ENCODE data around the gene IGFBP2.
A peak's percentile ranks its signal among the peaks of the same experiment; 100 is the strongest.

The IGFBP2 gene

GRCh38 chr2:216632952-216633615, at the start of gene IGFBP2:
Gene IGFBP2, plus strand, starts transcription at chr2:216633420. Its CDS starts 104 bp downstream, at chr2:216633524.
- Histone ChIP-seq H3K9ac (ENCODE audit: low read length) (no peak within 1 kb of the TSS), H3K27ac (ENCODE audit: low read depth, low read length) (no peak within 1 kb of the TSS), H3K36me3 (ENCODE audit: insufficient read depth, low read length) (no peaks in the 10 kb centered on the region), H3K4me3 (ENCODE audit: low read depth in 1 of 2, low read length in 2 of 2) (peak within 1 kb of the TSS; percentile 53 to 68), H3K9me3 (ENCODE audit: low read length) (no peaks in the 10 kb centered on the region), H3K27me3 (ENCODE audit: control insufficient read depth in 1 of 2, insufficient read depth in 2 of 2, low read length in 2 of 2) (peaks cover 16 to 33% of the 10 kb centered on the region in 2 donors), H3K4me1 (ENCODE audit: insufficient read depth, low read length) (peaks cover 9% of the 10 kb centered on the region)

DNA sequence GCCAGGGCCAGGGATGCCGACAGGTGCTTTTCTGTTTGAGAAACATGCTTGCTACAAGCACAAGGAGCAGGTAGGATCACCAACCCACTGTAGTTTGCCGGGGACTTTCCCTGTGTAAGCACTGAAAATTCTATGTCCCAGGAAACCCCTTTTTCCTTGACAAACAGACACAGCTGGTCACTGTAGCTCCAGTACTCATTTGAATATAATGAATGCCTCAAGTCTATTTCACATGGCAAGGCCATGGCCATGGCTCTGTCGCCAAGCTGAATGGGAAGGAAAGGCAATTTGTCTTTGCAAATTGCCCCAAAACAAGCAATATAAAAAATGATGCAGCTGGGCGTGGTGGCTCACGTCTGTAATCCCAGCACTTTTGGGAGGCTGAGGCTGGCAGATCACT, 49.6 kb upstream of the IGFBP2 start:
- H3K27ac ChIP-seq (ENCODE audit: low read depth, low read length) = no peak overlapping the region
- H3K9me3 ChIP-seq (ENCODE audit: low read length) = no peaks in the 10 kb centered on the region
- no peak overlapping the region for H3K4me3 ChIP-seq (ENCODE audit: low read depth in 1 of 2, low read length in 2 of 2)
- H3K27me3 ChIP-seq (ENCODE audit: control insufficient read depth in 1 of 2, insufficient read depth in 2 of 2, low read length in 2 of 2) = no peaks in the 10 kb centered on the region
- H3K36me3 ChIP-seq (ENCODE audit: insufficient read depth, low read length) = no peaks in the 10 kb centered on the region
- H3K4me1 ChIP-seq (ENCODE audit: insufficient read depth, low read length) = no peaks in the 10 kb centered on the region
- no peak overlapping the region for H3K9ac ChIP-seq (ENCODE audit: low read length)

DNA sequence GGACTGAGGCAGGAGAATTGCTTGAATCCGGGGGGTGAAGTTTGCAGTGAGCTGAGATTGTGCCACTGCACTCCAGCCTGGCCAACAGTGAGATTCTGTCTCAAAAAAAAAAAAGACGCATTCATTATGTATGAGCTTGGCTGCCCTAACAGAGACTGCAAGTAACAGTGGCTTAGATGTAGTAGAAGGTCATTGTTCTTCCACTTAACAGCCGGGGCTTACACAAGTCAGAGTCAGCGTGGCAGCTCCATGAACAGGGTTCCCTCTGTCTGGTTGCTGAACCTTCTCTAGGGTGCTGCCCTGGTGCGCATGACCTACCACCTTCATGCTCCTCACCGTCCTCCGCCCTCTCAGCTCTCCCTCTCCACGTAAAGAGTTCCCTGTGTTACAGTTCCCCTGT, 49.1 kb upstream of the IGFBP2 start:
- H3K4me3 ChIP-seq (ENCODE audit: low read depth in 1 of 2, low read length in 2 of 2) = no peak overlapping the region
- no peak overlapping the region for H3K27ac ChIP-seq (ENCODE audit: low read depth, low read length)

GRCh38 chr2:216585441-216585840, 47.8 kb upstream of the IGFBP2 start:
- H3K9me3 ChIP-seq (ENCODE audit: low read length) = no peaks in the 10 kb centered on the region
- H3K27me3 ChIP-seq (ENCODE audit: control insufficient read depth in 1 of 2, insufficient read depth in 2 of 2, low read length in 2 of 2) = no peaks in the 10 kb centered on the region
- H3K36me3 ChIP-seq (ENCODE audit: insufficient read depth, low read length) = no peaks in the 10 kb centered on the region
- H3K9ac ChIP-seq (ENCODE audit: low read length) = no peak overlapping the region
- no peak overlapping the region for H3K4me3 ChIP-seq (ENCODE audit: low read depth in 1 of 2, low read length in 2 of 2)
- peaks cover 10% of the 10 kb centered on the region for H3K4me1 ChIP-seq (ENCODE audit: insufficient read depth, low read length)
- H3K27ac ChIP-seq (ENCODE audit: low read depth, low read length) = no peak overlapping the region

More for the DNA sequence above, 49.1 kb upstream of the IGFBP2 start:
- Histone ChIP-seq H3K27me3 (ENCODE audit: control insufficient read depth in 1 of 2, insufficient read depth in 2 of 2, low read length in 2 of 2) (no peaks in the 10 kb centered on the region), H3K9ac (ENCODE audit: low read length) (no peak overlapping the region), H3K4me1 (ENCODE audit: insufficient read depth, low read length) (no peaks in the 10 kb centered on the region), H3K36me3 (ENCODE audit: insufficient read depth, low read length) (no peaks in the 10 kb centered on the region), H3K9me3 (ENCODE audit: low read length) (no peaks in the 10 kb centered on the region)

- no peak overlapping the region for H3K9ac ChIP-seq (ENCODE audit: low read length)
- no peaks in the 10 kb centered on the region for H3K27me3 ChIP-seq (ENCODE audit: control insufficient read depth in 1 of 2, insufficient read depth in 2 of 2, low read length in 2 of 2)
- H3K4me1 ChIP-seq (ENCODE audit: insufficient read depth, low read length) = peaks cover 14% of the 10 kb centered on the region
- no peak overlapping the region for H3K4me3 ChIP-seq (ENCODE audit: low read depth in 1 of 2, low read length in 2 of 2)
- H3K27ac ChIP-seq (ENCODE audit: low read depth, low read length) = no peak overlapping the region
- no peaks in the 10 kb centered on the region for H3K36me3 ChIP-seq (ENCODE audit: insufficient read depth, low read length)
- no peaks in the 10 kb centered on the region for H3K9me3 ChIP-seq (ENCODE audit: low read length)
Observed at GRCh38 chr2:216588861-216589710, 44.1 kb upstream of the IGFBP2 start.

- no peak overlapping the region for H3K27ac ChIP-seq (ENCODE audit: low read depth, low read length)
- H3K9me3 ChIP-seq (ENCODE audit: low read length) = no peaks in the 10 kb centered on the region
- no peaks in the 10 kb centered on the region for H3K27me3 ChIP-seq (ENCODE audit: control insufficient read depth in 1 of 2, insufficient read depth in 2 of 2, low read length in 2 of 2)
- peaks cover 14% of the 10 kb centered on the region for H3K4me1 ChIP-seq (ENCODE audit: insufficient read depth, low read length)
- H3K4me3 ChIP-seq (ENCODE audit: low read depth in 1 of 2, low read length in 2 of 2) = no peak overlapping the region
- no peaks in the 10 kb centered on the region for H3K36me3 ChIP-seq (ENCODE audit: insufficient read depth, low read length)
- no peak overlapping the region for H3K9ac ChIP-seq (ENCODE audit: low read length)
Observed at GRCh38 chr2:216589791-216590190, 43.4 kb upstream of the IGFBP2 start.

GRCh38 chr2:216590780-216591179, 42.4 kb upstream of the IGFBP2 start:
- peaks cover 14% of the 10 kb centered on the region for H3K4me1 ChIP-seq (ENCODE audit: insufficient read depth, low read length)
- H3K27ac ChIP-seq (ENCODE audit: low read depth, low read length) = no peak overlapping the region
- H3K9me3 ChIP-seq (ENCODE audit: low read length) = no peaks in the 10 kb centered on the region
- no peaks in the 10 kb centered on the region for H3K36me3 ChIP-seq (ENCODE audit: insufficient read depth, low read length)
- no peaks in the 10 kb centered on the region for H3K27me3 ChIP-seq (ENCODE audit: control insufficient read depth in 1 of 2, insufficient read depth in 2 of 2, low read length in 2 of 2)
- no peak overlapping the region for H3K9ac ChIP-seq (ENCODE audit: low read length)
- H3K4me3 ChIP-seq (ENCODE audit: low read depth in 1 of 2, low read length in 2 of 2) = no peak overlapping the region

- Histone ChIP-seq H3K4me3 (ENCODE audit: low read depth in 1 of 2, low read length in 2 of 2) (no peak overlapping the region), H3K27ac (ENCODE audit: low read depth, low read length) (no peak overlapping the region), H3K9ac (ENCODE audit: low read length) (no peak overlapping the region)
Observed at GRCh38 chr2:216591480-216591879, 41.7 kb upstream of the IGFBP2 start.

DNA sequence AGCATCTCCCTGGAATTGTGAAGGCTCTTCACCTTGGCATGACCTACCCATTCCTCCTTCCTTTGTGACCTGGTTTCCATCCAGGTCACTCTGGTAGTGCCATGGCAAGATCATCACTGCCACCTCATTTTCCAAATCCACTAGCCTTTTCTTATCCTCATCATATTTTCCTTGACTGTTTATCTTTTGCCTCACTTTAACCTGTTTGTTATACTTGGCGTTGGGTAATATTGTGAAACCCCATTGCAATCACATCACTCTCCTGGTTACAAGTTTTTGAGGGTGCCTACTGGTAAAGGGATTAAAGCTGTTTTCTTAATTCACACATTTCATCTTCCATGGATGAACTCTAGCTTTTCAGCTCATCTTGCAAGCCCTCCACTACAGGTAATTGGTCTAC, 39.1 kb upstream of the IGFBP2 start:
- no peaks in the 10 kb centered on the region for H3K9me3 ChIP-seq (ENCODE audit: low read length)
- no peaks in the 10 kb centered on the region for H3K27me3 ChIP-seq (ENCODE audit: control insufficient read depth in 1 of 2, insufficient read depth in 2 of 2, low read length in 2 of 2)
- H3K27ac ChIP-seq (ENCODE audit: low read depth, low read length) = no peak overlapping the region
- no peaks in the 10 kb centered on the region for H3K36me3 ChIP-seq (ENCODE audit: insufficient read depth, low read length)
- no peak overlapping the region for H3K9ac ChIP-seq (ENCODE audit: low read length)
- peaks cover 14% of the 10 kb centered on the region for H3K4me1 ChIP-seq (ENCODE audit: insufficient read depth, low read length)
- H3K4me3 ChIP-seq (ENCODE audit: low read depth in 1 of 2, low read length in 2 of 2) = no peak overlapping the region

More at GRCh38 chr2:216591480-216591879, 41.7 kb upstream of the IGFBP2 start:
- no peaks in the 10 kb centered on the region for H3K27me3 ChIP-seq (ENCODE audit: control insufficient read depth in 1 of 2, insufficient read depth in 2 of 2, low read length in 2 of 2)
- no peaks in the 10 kb centered on the region for H3K9me3 ChIP-seq (ENCODE audit: low read length)
- H3K4me1 ChIP-seq (ENCODE audit: insufficient read depth, low read length) = peaks cover 14% of the 10 kb centered on the region
- H3K36me3 ChIP-seq (ENCODE audit: insufficient read depth, low read length) = no peaks in the 10 kb centered on the region

DNA sequence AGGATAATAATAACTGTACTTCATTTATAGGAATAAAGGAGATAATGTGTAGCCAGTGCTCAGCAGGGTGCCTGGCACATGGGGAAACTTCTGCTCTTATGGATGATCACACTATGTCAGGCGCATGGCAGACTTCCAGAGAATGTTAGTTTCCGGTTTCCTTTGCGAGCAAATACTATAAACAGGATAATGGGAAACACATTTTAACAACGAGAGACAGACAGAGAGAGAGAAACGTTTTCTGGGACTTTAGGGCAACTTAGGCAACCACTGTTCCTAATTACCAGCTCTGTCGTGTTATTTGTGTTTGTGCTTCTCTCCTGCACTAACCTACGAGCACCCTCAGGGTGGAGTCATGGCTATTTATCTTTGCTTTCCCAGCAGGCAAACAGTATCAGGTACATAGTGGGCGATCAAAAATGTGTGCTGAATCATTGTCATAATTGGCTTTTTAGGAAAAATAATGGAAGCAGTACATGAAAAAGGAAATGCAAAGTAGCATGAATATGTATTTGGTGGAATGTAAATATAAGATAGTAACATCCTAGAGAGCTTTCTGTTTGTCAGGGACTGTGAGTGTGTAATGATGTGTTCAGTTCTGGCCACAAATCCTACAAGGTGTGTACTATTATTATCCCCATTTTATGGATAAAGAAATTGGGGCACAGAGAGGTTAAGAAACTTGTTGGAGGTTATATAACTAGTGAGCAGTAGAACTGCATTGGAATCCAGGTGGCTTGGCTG, 36.8 kb upstream of the IGFBP2 start:
- Histone ChIP-seq H3K9ac (ENCODE audit: low read length) (no peak overlapping the region), H3K4me3 (ENCODE audit: low read depth in 1 of 2, low read length in 2 of 2) (no peak overlapping the region), H3K36me3 (ENCODE audit: insufficient read depth, low read length) (no peaks in the 10 kb centered on the region), H3K4me1 (ENCODE audit: insufficient read depth, low read length) (no peaks in the 10 kb centered on the region), H3K9me3 (ENCODE audit: low read length) (no peaks in the 10 kb centered on the region), H3K27ac (ENCODE audit: low read depth, low read length) (no peak overlapping the region), H3K27me3 (ENCODE audit: control insufficient read depth in 1 of 2, insufficient read depth in 2 of 2, low read length in 2 of 2) (no peaks in the 10 kb centered on the region)

- H3K36me3 ChIP-seq (ENCODE audit: insufficient read depth, low read length) = no peaks in the 10 kb centered on the region
- H3K9me3 ChIP-seq (ENCODE audit: low read length) = no peaks in the 10 kb centered on the region
- no peak overlapping the region for H3K27ac ChIP-seq (ENCODE audit: low read depth, low read length)
- no peaks in the 10 kb centered on the region for H3K4me1 ChIP-seq (ENCODE audit: insufficient read depth, low read length)
- no peaks in the 10 kb centered on the region for H3K27me3 ChIP-seq (ENCODE audit: control insufficient read depth in 1 of 2, insufficient read depth in 2 of 2, low read length in 2 of 2)
- no peak overlapping the region for H3K9ac ChIP-seq (ENCODE audit: low read length)
- H3K4me3 ChIP-seq (ENCODE audit: low read depth in 1 of 2, low read length in 2 of 2) = no peak overlapping the region
Observed at GRCh38 chr2:216596980-216597509, 36.2 kb upstream of the IGFBP2 start.

Data from muscle layer of colon (tissue), 2 donors.